H1 (cell line): ENCODE measurements around the gene MTCH1. TPM values are rescaled to one million over a fixed set of nuclear protein-coding genes. Genes with fewer than 3 reads are reported as not detected.

ENCODE experiments used
- ATF2 ChIP-seq: IDR thresholded peaks from 2 replicates; pipeline ENCODE4 v1.6.1; 2012; ENCODE audit warnings: low read length, inconsistent platforms
- BACH1 ChIP-seq: IDR thresholded peaks from 2 replicates; pipeline ENCODE4 v1.6.1; 2012; ENCODE audit warnings: low read length, improper control_type of control experiment
- E2F6 ChIP-seq: IDR thresholded peaks from 2 replicates; pipeline ENCODE4 v1.6.1; 2012; ENCODE audit warnings: inconsistent platforms
- SRF ChIP-seq: IDR thresholded peaks from 2 replicates; pipeline ENCODE4 v1.6.1; 2011; ENCODE audit warnings: mild to moderate bottlenecking, low read depth, low read length, moderate library complexity
- TBP ChIP-seq: IDR thresholded peaks from 2 replicates; pipeline ENCODE4 v1.6.1; 2011; ENCODE audit warnings: low read depth, low read length, improper control_type of control experiment
- TCF12 ChIP-seq: IDR thresholded peaks from 2 replicates; pipeline ENCODE4 v1.6.1; 2011; ENCODE audit warnings: low read depth, mild to moderate bottlenecking, low read length
- polyA plus RNA-seq, 7 experiments: library from polyadenylated mRNA; depleted of rRNA in 3 of 7; stranded (reverse) in 5 of 7; unstranded in 2 of 7; fragments of >200 nt in 5 of 7; fragments of 200-250 nt in 2 of 7; gene quantifications; 1 replicate in 5 of 7; 2 replicates in 1 of 7; 4 replicates in 1 of 7; pipeline versions ENCODE4 v1.2.1 to v1.2.3, GENCODE V29; 2011 to 2013; ENCODE audit warnings: missing spikeins in 2 of 7, mixed read lengths in 2 of 7
- total RNA-seq: library from RNA; stranded (reverse); fragmentation: NEBNext Ultra II Directional; extraction: Animal tissue kit (Norgen Biotek cat#: 25700); gene quantifications from 2 replicates; pipeline ENCODE4 v1.2.1, GENCODE V29; 2021

MTCH1 gene
- total and polyA plus RNA-seq, 2 of the 8 experiments (the other 6 are each of a cell fraction or from before 2014, with no cell fraction given): 169 to 214 TPM

- TF ChIP-seq TCF12: no peak
- no peak for TF ChIP-seq TBP
- TF ChIP-seq E2F6: no peak
- no peak for TF ChIP-seq ATF2
- no peak for TF ChIP-seq BACH1
- TF ChIP-seq SRF: no peak
These were observed 48.1 kb downstream of the MTCH1 start (continued) for GRCh38 chr6:36937896-36938295.
